KMS-11 (cell line): ENCODE data around the gene ANXA11.

ENCODE experiments used
- H2AFZ ChIP-seq: fragments of 200-600 bp; sonication (generic); 2 replicates; pipeline ENCODE4 v1.6.1; 2016; ENCODE audit warnings: antibody characterized with exemption, mixed run types, low read depth
- H3K27ac ChIP-seq: fragments of 200-600 bp; sonication (generic); 2 replicates; pipeline ENCODE4 v1.6.1; 2016; ENCODE audit warnings: mild to moderate bottlenecking, mixed run types
- H3K27me3 ChIP-seq: fragments of 200-600 bp; sonication (generic); 2 replicates; pipeline ENCODE4 v1.6.1; 2017; ENCODE audit warnings: mild to moderate bottlenecking, low read depth, mixed run types, moderate library complexity; ENCODE audit not compliant: insufficient read depth
- H3K36me3 ChIP-seq: fragments of 200-600 bp; sonication (generic); 2 replicates; pipeline ENCODE4 v1.6.1; 2017; ENCODE audit warnings: mild to moderate bottlenecking, mixed run types; ENCODE audit not compliant: insufficient read depth
- H3K4me1 ChIP-seq: fragments of 200-600 bp; sonication (generic); 2 replicates; pipeline ENCODE4 v1.6.1; 2016; ENCODE audit warnings: mild to moderate bottlenecking, low read depth, mixed run types; ENCODE audit not compliant: poor library complexity, severe bottlenecking
- H3K4me2 ChIP-seq: fragments of 200-600 bp; sonication (generic); 2 replicates; pipeline ENCODE4 v1.7.0; 2016; ENCODE audit warnings: mild to moderate bottlenecking, mixed run types
- H3K4me3 ChIP-seq: fragments of 200-600 bp; sonication (generic); IDR thresholded peaks from 2 replicates; pipeline ENCODE4 v1.6.1; 2017; ENCODE audit warnings: low read depth, low read length, mixed read lengths; ENCODE audit not compliant: insufficient read depth
- H3K79me2 ChIP-seq: fragments of 200-600 bp; sonication (generic); 2 replicates; pipeline ENCODE4 v1.6.1; 2016; ENCODE audit warnings: low read depth, mixed run types; ENCODE audit not compliant: insufficient read depth
- H3K9ac ChIP-seq: fragments of 200-600 bp; sonication (generic); 2 replicates; pipeline ENCODE4 v1.6.1; 2016; ENCODE audit warnings: mild to moderate bottlenecking, mixed run types
- H4K20me1 ChIP-seq: fragments of 200-600 bp; sonication (generic); 2 replicates; pipeline ENCODE4 v1.6.1; 2016; ENCODE audit warnings: mild to moderate bottlenecking, mixed run types; ENCODE audit not compliant: insufficient read depth
- CTCF ChIP-seq: fragments of 200-600 bp; sonication (generic); conservative IDR thresholded peaks from 2 replicates; pipeline ENCODE4 v1.6.1; 2017; ENCODE audit warnings: low read depth, mild to moderate bottlenecking, antibody characterized with exemption, low read length, moderate library complexity, mixed read lengths

ANXA11 gene

GRCh38 chr10:80197972-80198916 is 7.1 kb downstream of the ANXA11 start:
- no peak overlapping the region for H3K4me3 ChIP-seq
- H3K27me3 ChIP-seq, result no peaks in the 10 kb centered on the region
- H3K79me2 ChIP-seq, result peaks cover 64% of the 10 kb centered on the region
- no peak overlapping the region for H3K27ac ChIP-seq
- no peak overlapping the region for H3K4me2 ChIP-seq
- no peak for TF ChIP-seq CTCF
- H3K9ac ChIP-seq, result no peak overlapping the region
- H4K20me1 ChIP-seq, result no peaks in the 10 kb centered on the region
- H2AFZ ChIP-seq, result no peak overlapping the region
- peaks cover 47% of the 10 kb centered on the region for H3K4me1 ChIP-seq
- no peaks in the 10 kb centered on the region for H3K36me3 ChIP-seq

- TF ChIP-seq CTCF, result no peak
- H4K20me1 ChIP-seq, result no peaks in the 10 kb centered on the region
- H3K36me3 ChIP-seq, result no peaks in the 10 kb centered on the region
- H3K9ac ChIP-seq, result peak overlapping the region; percentile 53; the same call in 1 of the 2 replicates
- H3K79me2 ChIP-seq, result peaks cover 63% of the 10 kb centered on the region; the same call in 1 of the 2 replicates
- H3K4me1 ChIP-seq, result peaks cover 43% of the 10 kb centered on the region
- H3K27ac ChIP-seq, result peak overlapping the region; percentile 82
- no peak overlapping the region for H2AFZ ChIP-seq
- H3K4me3 ChIP-seq, result no peak overlapping the region
- H3K4me2 ChIP-seq, result peak overlapping the region; percentile 73
- no peaks in the 10 kb centered on the region for H3K27me3 ChIP-seq
These were observed 8.4 kb downstream of the ANXA11 start for GRCh38 chr10:80196950-80197315.

GRCh38 chr10:80196270-80196949 is 8.9 kb downstream of the ANXA11 start:
- H3K4me3 ChIP-seq, result no peak overlapping the region
- peak overlapping the region; percentile 53; the same call in 1 of the 2 replicates for H3K9ac ChIP-seq
- TF ChIP-seq CTCF, result no peak
- H3K79me2 ChIP-seq, result peaks cover 61% of the 10 kb centered on the region; the same call in 1 of the 2 replicates
- H3K4me2 ChIP-seq, result peak overlapping the region; percentile 73
- H3K27ac ChIP-seq, result peak overlapping the region; percentile 82
- H3K27me3 ChIP-seq, result no peaks in the 10 kb centered on the region
- no peaks in the 10 kb centered on the region for H4K20me1 ChIP-seq
- H3K36me3 ChIP-seq, result no peaks in the 10 kb centered on the region
- no peak overlapping the region for H2AFZ ChIP-seq
- peaks cover 43% of the 10 kb centered on the region for H3K4me1 ChIP-seq

- no peak for TF ChIP-seq CTCF
- Histone ChIP-seq H4K20me1 (no peaks in the 10 kb centered on the region), H2AFZ (no peak overlapping the region), H3K27me3 (no peaks in the 10 kb centered on the region), H3K4me2 (peak overlapping the region; percentile 73; the same call in 1 of the 2 replicates), H3K4me3 (no peak overlapping the region), H3K4me1 (peaks cover 43% of the 10 kb centered on the region), H3K27ac (peak overlapping the region; percentile 82), H3K79me2 (peaks cover 56% of the 10 kb centered on the region; the same call in 1 of the 2 replicates), H3K36me3 (no peaks in the 10 kb centered on the region), H3K9ac (no peak overlapping the region; the same call in 1 of the 2 replicates)
These were observed 10.2 kb downstream of the ANXA11 start for GRCh38 chr10:80195046-80195574.
